Nephron (organoid): Measurements from ENCODE around the gene SLC8A1.

ENCODE experiments used
- H3K27ac Mint-ChIP-seq, 3 experiments: 2 replicates each; pipeline ENCODE4 v1.8.0; 2020; ENCODE audit warnings: mixed read lengths in 3 of 3, mild to moderate bottlenecking in 2 of 3, moderate library complexity in 1 of 3
- H3K27me3 Mint-ChIP-seq: 2 replicates; pipeline ENCODE4 v1.8.0; 2021; ENCODE audit warnings: low read depth, mild to moderate bottlenecking, moderate library complexity, mixed read lengths
- H3K36me3 Mint-ChIP-seq: 2 replicates; pipeline ENCODE4 v1.8.0; 2020; ENCODE audit warnings: low read depth, mixed read lengths
- H3K4me1 Mint-ChIP-seq: 2 replicates; pipeline ENCODE4 v1.8.0; 2020; ENCODE audit warnings: mixed read lengths
- H3K4me3 Mint-ChIP-seq, 3 experiments: 2 replicates each; pipeline ENCODE4 v1.8.0; 2020; ENCODE audit warnings: mild to moderate bottlenecking in 3 of 3, mixed read lengths in 3 of 3, moderate library complexity in 2 of 3
- H3K9me3 Mint-ChIP-seq: 2 replicates; pipeline ENCODE4 v1.8.0; 2020; ENCODE audit warnings: mixed read lengths
- CTCF ChIP-seq, 3 experiments: fragments of 200-600 bp; sonication (generic); IDR thresholded peaks; one replicate each; pipeline ENCODE4 v1.5.0; 2021; ENCODE audit warnings: antibody characterized with exemption in 3 of 3; ENCODE audit not compliant: unreplicated experiment in 3 of 3

SLC8A1 gene

DNA sequence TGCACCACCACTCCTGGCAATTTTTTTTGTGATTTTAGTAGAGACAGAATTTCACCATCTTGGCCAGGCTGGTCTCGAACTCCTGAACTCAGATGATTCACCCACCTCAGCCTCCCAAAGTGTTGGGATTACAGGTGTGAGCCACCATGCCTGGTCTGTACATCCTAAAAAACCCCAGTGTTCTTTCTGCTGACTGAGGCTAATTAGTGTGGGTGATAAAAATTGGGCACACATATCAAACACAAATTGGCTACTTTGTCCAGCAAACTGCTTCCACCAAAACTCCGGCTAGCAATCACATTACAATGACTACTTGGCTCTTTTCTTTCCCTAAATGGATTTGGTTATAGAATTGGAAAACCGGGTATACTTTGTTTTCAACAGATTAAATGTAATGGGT is 153.9 kb downstream of the SLC8A1 start:
- H3K9me3 Mint-ChIP-seq = no peaks in the 10 kb centered on the region
- peaks cover 3% of the 10 kb centered on the region for H3K4me1 Mint-ChIP-seq
- H3K27ac Mint-ChIP-seq = no peak overlapping the region
- TF ChIP-seq CTCF (IDR thresholded peaks at IDR 0.05; ENCODE audit: unreplicated experiment in 3 of 3) = no peak
- no peak overlapping the region for H3K4me3 Mint-ChIP-seq
- no peaks in the 10 kb centered on the region for H3K36me3 Mint-ChIP-seq
- no peaks in the 10 kb centered on the region for H3K27me3 Mint-ChIP-seq

DNA sequence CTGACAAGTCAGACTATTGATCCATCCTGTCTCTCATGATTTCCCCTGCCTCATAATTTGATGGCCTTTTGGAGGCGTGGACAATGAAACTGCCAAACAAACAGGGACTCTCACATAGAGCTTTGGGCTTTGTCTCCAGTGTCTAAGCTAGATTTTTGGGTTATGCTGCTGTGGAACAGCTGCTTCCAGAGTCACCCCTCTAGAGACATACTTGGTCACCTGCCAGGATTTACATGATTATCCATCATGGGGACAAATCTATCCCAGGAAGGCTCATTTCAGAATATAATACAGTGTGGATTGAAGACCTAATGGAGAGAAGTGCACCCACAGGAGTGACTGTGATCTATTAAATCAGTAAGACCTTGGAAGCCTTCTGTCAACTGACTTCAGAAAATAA is 159.6 kb downstream of the SLC8A1 start:
- Mint-ChIP-seq H3K27me3 (peaks cover 5% of the 10 kb centered on the region), H3K4me1 (peaks cover 16% of the 10 kb centered on the region), H3K4me3 (no peak overlapping the region), H3K9me3 (no peaks in the 10 kb centered on the region), H3K27ac (peak overlapping the region in 1 of 3 experiments; percentile 14), H3K36me3 (no peaks in the 10 kb centered on the region)
- no peak for TF ChIP-seq CTCF (IDR thresholded peaks at IDR 0.05; ENCODE audit: unreplicated experiment in 3 of 3)

- no peak overlapping the region for H3K4me3 Mint-ChIP-seq
- no peaks in the 10 kb centered on the region for H3K9me3 Mint-ChIP-seq
- peaks cover 29% of the 10 kb centered on the region for H3K4me1 Mint-ChIP-seq
- no peaks in the 10 kb centered on the region for H3K36me3 Mint-ChIP-seq
- peaks cover 5% of the 10 kb centered on the region for H3K27me3 Mint-ChIP-seq
- no peak for TF ChIP-seq CTCF (IDR thresholded peaks at IDR 0.05; ENCODE audit: unreplicated experiment in 3 of 3)
- H3K27ac Mint-ChIP-seq = no peak overlapping the region
These were observed 162.0 kb downstream of the SLC8A1 start for GRCh38 chr2:40289771-40290404.

GRCh38 chr2:40287773-40288172 is 164.1 kb downstream of the SLC8A1 start:
- Mint-ChIP-seq H3K9me3 (no peaks in the 10 kb centered on the region), H3K4me3 (no peak overlapping the region), H3K4me1 (peaks cover 36% of the 10 kb centered on the region), H3K27ac (peak overlapping the region; percentile 14 to 64 (median 31)), H3K36me3 (no peaks in the 10 kb centered on the region), H3K27me3 (peaks cover 5% of the 10 kb centered on the region)
- no peak for TF ChIP-seq CTCF (IDR thresholded peaks at IDR 0.05; ENCODE audit: unreplicated experiment in 3 of 3)

DNA sequence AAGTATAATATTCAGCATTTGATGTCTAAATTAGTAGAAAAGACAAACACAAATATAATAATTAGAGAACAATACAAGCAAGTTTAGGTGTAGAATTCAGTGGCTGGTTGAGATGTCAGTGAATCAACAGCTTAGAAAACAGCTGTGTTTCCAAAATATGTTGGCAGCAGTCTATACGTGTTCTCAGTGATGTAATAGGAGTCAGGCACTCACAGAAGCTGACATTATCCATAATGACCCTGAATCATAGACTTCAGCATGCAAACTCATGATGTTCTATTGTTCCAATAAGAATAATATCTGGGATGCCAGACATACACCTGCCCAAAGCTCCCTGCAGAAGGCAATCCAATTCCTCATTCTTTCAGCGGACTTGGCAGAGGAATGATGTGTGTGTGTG is 164.7 kb downstream of the SLC8A1 start:
- Mint-ChIP-seq H3K4me1 (peaks cover 36% of the 10 kb centered on the region), H3K9me3 (no peaks in the 10 kb centered on the region)
- no peak for TF ChIP-seq CTCF (IDR thresholded peaks at IDR 0.05; ENCODE audit: unreplicated experiment in 3 of 3)

DNA sequence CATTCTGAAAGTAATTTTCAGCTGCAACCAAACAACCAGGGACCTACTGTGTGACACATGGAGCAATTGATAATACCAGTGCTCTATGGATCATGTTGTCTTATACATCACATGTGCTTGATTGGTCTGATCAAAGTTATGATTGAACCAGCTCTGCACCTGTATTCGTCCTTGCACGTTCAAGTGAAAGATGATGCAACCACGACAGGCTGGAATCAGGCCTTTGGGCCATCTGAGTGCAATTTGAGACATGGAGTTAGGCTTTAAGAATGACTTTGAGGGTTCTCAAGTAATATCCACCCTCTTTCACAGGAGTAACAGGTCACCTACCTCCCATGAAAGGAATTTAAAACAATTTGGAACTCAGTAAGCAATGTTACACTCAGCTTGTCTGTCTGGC is 165.2 kb downstream of the SLC8A1 start:
- H3K27me3 Mint-ChIP-seq = peaks cover 5% of the 10 kb centered on the region
- no peaks in the 10 kb centered on the region for H3K9me3 Mint-ChIP-seq
- no peak for TF ChIP-seq CTCF (IDR thresholded peaks at IDR 0.05; ENCODE audit: unreplicated experiment in 3 of 3)
- H3K4me3 Mint-ChIP-seq = no peak overlapping the region
- H3K4me1 Mint-ChIP-seq = peaks cover 41% of the 10 kb centered on the region
- peak overlapping the region in 2 of 3 experiments; percentile 31 to 64 for H3K27ac Mint-ChIP-seq
- no peaks in the 10 kb centered on the region for H3K36me3 Mint-ChIP-seq

More for the DNA sequence above, 164.7 kb downstream of the SLC8A1 start:
- H3K27me3 Mint-ChIP-seq = peaks cover 5% of the 10 kb centered on the region
- H3K27ac Mint-ChIP-seq = peak overlapping the region; percentile 14 to 64 (median 31)
- H3K36me3 Mint-ChIP-seq = no peaks in the 10 kb centered on the region
- H3K4me3 Mint-ChIP-seq = no peak overlapping the region
